Esophagus muscularis mucosa (tissue), 4 donors: Measurements from ENCODE around the gene DAZL.

ENCODE experiments used
- CTCF ChIP-seq, 3 experiments: fragments of 200-600 bp in 2 of 3; fragments of 450-650 bp in 1 of 3; sonication (generic) in 2 of 3; IDR thresholded peaks; one replicate each; pipeline ENCODE4 v1.5.1; 2017 to 2019; ENCODE audit warnings: antibody characterized with exemption in 3 of 3, mild to moderate bottlenecking in 2 of 3, moderate library complexity in 1 of 3
- EP300 ChIP-seq: sonication (generic); formaldehyde crosslinking; IDR thresholded peaks from one replicate; pipeline ENCODE4 v1.6.1; 2017; ENCODE audit warnings: antibody characterized with exemption
- POLR2A ChIP-seq: fragments of 450-650 bp; IDR thresholded peaks from one replicate; pipeline ENCODE4 v1.6.1; 2017; ENCODE audit warnings: antibody characterized with exemption, moderate library complexity, mild to moderate bottlenecking, low read depth
- POLR2AphosphoS5 ChIP-seq, 2 donors: sonication (generic); formaldehyde crosslinking; IDR thresholded peaks; one replicate each; pipeline ENCODE4 v1.6.1; 2017; ENCODE audit warnings: antibody characterized with exemption in 2 of 2

GRCh38 chr3:16589120-16589519, 16.1 kb downstream of the DAZL start:
- TF ChIP-seq CTCF (IDR thresholded peaks at IDR 0.05), result no peak
- TF ChIP-seq POLR2AphosphoS5 (IDR thresholded peaks at IDR 0.05), result no peak
- TF ChIP-seq EP300, result no peak
- no peak for TF ChIP-seq POLR2A
